HepG2 (cell line): ENCODE data around the gene C16orf86. TPM values are rescaled to one million over a fixed set of nuclear protein-coding genes. Genes with fewer than 3 reads are reported as not detected.
A peak's percentile ranks its signal among the peaks of the same experiment; 100 is the strongest.

Source experiments
- ATAC-seq: fragments of 200-7000 bp; cut with Tn5 transposase; 3 replicates; pipeline ENCODE4 v1.9.1; 2020; ENCODE audit warnings: mild to moderate bottlenecking, moderate library complexity
- BruUV-seq: library from RNA; stranded (reverse); fragments of 400-500 nt; replicated peaks from 2 replicates; lab custom pipeline; 2021; lab: Mats Ljungman, UMichigan
- CTCF ChIA-PET: fragments of 300-600 bp; formaldehyde crosslinking; extraction: SDS; loops from one replicate; lab custom pipeline; 2021; ENCODE audit warnings: low total read pairs, inconsistent platforms, low intra/inter-chr PET ratio; lab: Yijun Ruan, JAX
- POLR2A ChIA-PET: fragments of 350-600 bp; sonication (Branson Sonifier 250); formaldehyde crosslinking; loops from one replicate; lab custom pipeline; 2020; ENCODE audit warnings: antibody characterized with exemption, inconsistent platforms; lab: Yijun Ruan, JAX
- DNase-seq: peaks from one replicate; pipeline ENCODE4 v3.0.0-alpha.2; 2015; ENCODE audit warnings: low spot score
- FAIRE-seq: peaks from 3 replicates; lab custom pipeline; 2011; peaks lifted over from hg19 to GRCh38; lab: Jason Lieb, UNC
- H2AFZ ChIP-seq: one replicate; pipeline ENCODE4 v1.6.1; 2011; ENCODE audit warnings: low read length, inconsistent platforms
- H3K27ac ChIP-seq: fragments of 300-600 bp; 3 replicates; pipeline ENCODE4 v1.8.0; 2011; ENCODE audit warnings: mixed run types, mild to moderate bottlenecking, mixed read lengths, low read length, inconsistent platforms; ENCODE audit not compliant: insufficient read depth; ENCODE audit errors: extremely low read length
- H3K27me3 ChIP-seq, 2 experiments: fragments of 200-600 bp in 1 of 2; 2 replicates in 1 of 2; 3 replicates in 1 of 2; pipeline versions ENCODE4 v1.6.0 to v1.8.0; 2011; ENCODE audit warnings: low read length in 2 of 2, mild to moderate bottlenecking in 2 of 2, moderate library complexity in 2 of 2, inconsistent platforms in 1 of 2; ENCODE audit not compliant: insufficient read depth in 2 of 2, control insufficient read depth in 1 of 2
- H3K36me3 ChIP-seq, 2 experiments: fragments of 200-600 bp in 1 of 2; replicated peaks in 1 of 2; 2 replicates in 1 of 2; 3 replicates in 1 of 2; pipeline versions ENCODE4 v1.5.1 to v1.8.0; 2011; ENCODE audit warnings: low read length in 2 of 2, inconsistent platforms in 1 of 2; ENCODE audit not compliant: insufficient read depth in 2 of 2, control insufficient read depth in 1 of 2
- H3K4me1 ChIP-seq: 2 replicates; pipeline ENCODE4 v1.5.1; 2012; ENCODE audit warnings: low read length, inconsistent platforms; ENCODE audit not compliant: insufficient read depth
- H3K4me2 ChIP-seq: 2 replicates; pipeline ENCODE4 v1.6.0; 2011; ENCODE audit warnings: low read depth, low read length, inconsistent platforms
- H3K4me3 ChIP-seq, 3 experiments: fragments of 200-600 bp in 1 of 3; sonication (generic), shearing (Covaris generic) in 1 of 3; replicated peaks in 1 of 3; 2 replicates each; pipeline ENCODE4 v1.5.1; 2011 to 2016; ENCODE audit warnings: low read length in 3 of 3, inconsistent platforms in 2 of 3, low read depth in 2 of 3, mild to moderate bottlenecking in 2 of 3, control low read depth in 1 of 3, mixed read lengths in 1 of 3; ENCODE audit not compliant: insufficient read depth in 1 of 3
- H3K79me2 ChIP-seq: one replicate; pipeline ENCODE4 v1.6.1; 2011; ENCODE audit warnings: low read length, inconsistent platforms; ENCODE audit not compliant: insufficient read depth
- H3K9ac ChIP-seq: 2 replicates; pipeline ENCODE4 v1.6.0; 2011; ENCODE audit warnings: mild to moderate bottlenecking, low read depth, low read length, inconsistent platforms; ENCODE audit not compliant: insufficient read depth
- H3K9me3 ChIP-seq: 2 replicates; pipeline ENCODE4 v1.5.1; 2012; ENCODE audit warnings: mild to moderate bottlenecking, low read length
- H4K20me1 ChIP-seq: 2 replicates; pipeline ENCODE4 v1.6.0; 2011; ENCODE audit warnings: inconsistent platforms, mild to moderate bottlenecking, low read length, moderate library complexity; ENCODE audit not compliant: insufficient read depth
- MNT ChIP-seq: fragments of 450-650 bp; IDR thresholded peaks from 2 replicates; pipeline ENCODE4 v1.6.1; 2016
- MXI1 ChIP-seq: IDR thresholded peaks from 3 replicates; pipeline ENCODE4 v1.6.1; 2012; ENCODE audit warnings: low read depth, low read length, inconsistent platforms, borderline replicate concordance
- PITX1 ChIP-seq: sonication (generic); formaldehyde crosslinking; IDR thresholded peaks from 2 replicates; pipeline ENCODE4 v1.5.1; 2020; ENCODE audit warnings: mild to moderate bottlenecking, missing genetic modification reagents
- RBAK ChIP-seq: sonication (generic); formaldehyde crosslinking; IDR thresholded peaks from 2 replicates; pipeline ENCODE4 v1.5.1; 2020; ENCODE audit warnings: mild to moderate bottlenecking, missing genetic modification reagents
- ZNF431 ChIP-seq: sonication (generic); formaldehyde crosslinking; IDR thresholded peaks from 2 replicates; pipeline ENCODE4 v1.9.0; 2022; ENCODE audit warnings: missing genetic modification reagents, low read depth, mild to moderate bottlenecking, borderline replicate concordance
- WGBS: methylation state at CpG from one replicate; pipeline ENCODE4 v1.1.6; 2017; ENCODE audit warnings: low lambda C conversion rate; 5-methylcytosine and 5-hydroxymethylcytosine counted together
- in situ Hi-C: cut with HindIII; loops from 2 replicates; pipeline ENCODE4 v1.10.0; 2017; ENCODE audit warnings: low pct_unique_long_range_greater_than_20kb; ENCODE audit not compliant: extremely low pct_ligation_motif_present
- intact Hi-C: fragments of 100-400 bp; cut with micrococcal nuclease; formaldehyde crosslinking; loops from one replicate; pipeline ENCODE4 v1.10.0; 2022; ENCODE audit not compliant: unreplicated experiment
- polyA plus RNA-seq, 8 experiments: library from polyadenylated mRNA; depleted of rRNA in 3 of 8; stranded (reverse) in 7 of 8; unstranded in 1 of 8; fragments of >200 nt; fragmentation: Illumina TruSeq in 4 of 8; extraction: Trizol in 4 of 8; gene quantifications; 2 replicates each; pipeline versions ENCODE4 v1.2.1 to v1.2.3, GENCODE V29; 2011 to 2016; ENCODE audit warnings: low read depth in 4 of 8, missing spikeins in 1 of 8, mixed read lengths in 1 of 8; ENCODE audit not compliant: insufficient read depth in 1 of 8
- total RNA-seq, 5 experiments: library from RNA; depleted of rRNA; stranded (reverse); fragments of >200 nt; fragmentation: Illumina TruSeq; extraction: Trizol; gene quantifications; 2 replicates each; pipeline ENCODE4 v1.2.3, GENCODE V29; 2016; ENCODE audit warnings: low read depth in 1 of 5

The C16orf86 gene
- total and polyA plus RNA-seq, 2 of the 13 experiments (the other 11 are each of a cell fraction or from before 2014, with no cell fraction given): 1.5 to 3.1 TPM

GRCh38 chr16:67641779-67642708 lies 24.6 kb upstream of the C16orf86 start:
- TF ChIP-seq MNT: peak; percentile 68
- no peak for TF ChIP-seq ZNF431 (CRISPR knock-in tag)
- no peak for TF ChIP-seq RBAK (CRISPR knock-in tag)
- peak; percentile 32; the same call in 1 of the 3 replicates for TF ChIP-seq MXI1
- TF ChIP-seq PITX1 (CRISPR knock-in tag): no peak
- Histone ChIP-seq H3K4me3 (no peak overlapping the region), H3K9ac (no peak overlapping the region), H3K4me1 (peaks cover 17% of the 10 kb centered on the region), H3K4me2 (no peak overlapping the region), H4K20me1 (no peaks in the 10 kb centered on the region), H3K36me3 (peaks cover 9 to 26% of the 10 kb centered on the region in 2 experiments), H3K27ac (no peak overlapping the region), H3K9me3 (no peaks in the 10 kb centered on the region), H3K79me2 (no peaks in the 10 kb centered on the region), H2AFZ (no peak overlapping the region), H3K27me3 (peaks cover 8 to 22% of the 10 kb centered on the region in 2 experiments)
- in situ Hi-C loops (no loop called here), intact Hi-C loops (loop anchor here (5.0 kb wide), 1 partner anchor 80 kb away; the partner anchor contains the start of gene CTCF)
- no peak for DNase-seq
- 51% methylated on average over 8 of the region's 10 CpGs for WGBS
- FAIRE-seq: no peak
- POLR2A ChIA-PET: no interaction called here
- CTCF ChIA-PET: interaction anchor here (1.3 to 6.2 kb wide), 2 partner anchors 96 to 121 kb away, joined by 3 to 52 read pairs; no protein-coding TSS in a partner anchor
- no TSS peak for BruUV-seq
- peak; percentile 4 for ATAC-seq
